Activated T-cell treated with anti-CD3 and anti-CD28 coated beads, Interleukin-2, amount 50 U/mL, for 1 hour (primary cell): Measurements from ENCODE around the gene GPRC5A.

Experiments
- DNase-seq: peaks from one replicate; pipeline ENCODE4 v3.0.0-alpha.2; 2020

Gene GPRC5A

GRCh38 chr12:12885096-12885792 lies 6.1 kb upstream of the GPRC5A start:
- DNase-seq: no peak

GRCh38 chr12:12887471-12887870 lies 3.9 kb upstream of the GPRC5A start:
- no peak for DNase-seq

GRCh38 chr12:12889701-12890100 lies 1.7 kb upstream of the GPRC5A start:
- no peak for DNase-seq

- DNase-seq: peak; percentile 38
Measured at GRCh38 chr12:12890543-12891079, 751 bp upstream of the GPRC5A start.

- DNase-seq: no peak
Measured at GRCh38 chr12:12891881-12892355, 556 bp downstream of the GPRC5A start.

GRCh38 chr12:12892681-12893141 lies 1.3 kb downstream of the GPRC5A start:
- DNase-seq: no peak

GRCh38 chr12:12893438-12893837 lies 2.1 kb downstream of the GPRC5A start:
- no peak for DNase-seq

- DNase-seq: no peak
Measured at GRCh38 chr12:12896260-12896659, 4.9 kb downstream of the GPRC5A start.

- DNase-seq: no peak
Measured at GRCh38 chr12:12897302-12897701, 5.9 kb downstream of the GPRC5A start.

- DNase-seq: no peak
Measured at GRCh38 chr12:12898136-12898717, 6.9 kb downstream of the GPRC5A start.

- DNase-seq: no peak
Measured at GRCh38 chr12:12898911-12899511, 7.6 kb downstream of the GPRC5A start.

GRCh38 chr12:12899530-12900380 lies 8.4 kb downstream of the GPRC5A start:
- DNase-seq: no peak

- DNase-seq: no peak
Measured at GRCh38 chr12:12900786-12901157, 9.4 kb downstream of the GPRC5A start.

GRCh38 chr12:12901158-12901791 lies 9.9 kb downstream of the GPRC5A start:
- DNase-seq: no peak

GRCh38 chr12:12902036-12902435 lies 10.7 kb downstream of the GPRC5A start:
- no peak for DNase-seq

- DNase-seq: no peak
Measured at GRCh38 chr12:12903642-12904609, 12.6 kb downstream of the GPRC5A start.

GRCh38 chr12:12907552-12907951 lies 16.2 kb downstream of the GPRC5A start:
- no peak for DNase-seq

GRCh38 chr12:12908252-12908651 lies 16.9 kb downstream of the GPRC5A start:
- no peak for DNase-seq

- DNase-seq: no peak
Measured at GRCh38 chr12:12908711-12909110, 17.3 kb downstream of the GPRC5A start.

GRCh38 chr12:12909228-12909994 lies 18.0 kb downstream of the GPRC5A start:
- no peak for DNase-seq
